Lower lobe of right lung (tissue), 2 donors: Measurements from ENCODE around the gene ACOXL. TPM values are rescaled to one million over a fixed set of nuclear protein-coding genes. Genes with fewer than 3 reads are reported as not detected.
A peak's percentile ranks its signal among the peaks of the same experiment; 100 is the strongest.

ENCODE experiments used
- ATAC-seq, 2 donors: fragments of 200-7000 bp; cut with Tn5 transposase; one replicate each; pipeline ENCODE4 v1.9.1; 2020 to 2022; ENCODE audit warnings: mild to moderate bottlenecking in 2 of 2, moderate library complexity in 2 of 2
- DNase-seq: peaks from one replicate; pipeline ENCODE4 v3.0.0-alpha.2; 2020
- H3K27ac ChIP-seq: fragments of 200-600 bp; one replicate; pipeline ENCODE4 v1.8.0; 2022
- H3K27me3 ChIP-seq: fragments of 200-600 bp; one replicate; pipeline ENCODE4 v1.8.0; 2022; ENCODE audit warnings: low read depth
- H3K36me3 ChIP-seq: fragments of 200-600 bp; one replicate; pipeline ENCODE4 v1.8.0; 2022; ENCODE audit warnings: mild to moderate bottlenecking
- H3K4me1 ChIP-seq: fragments of 200-600 bp; one replicate; pipeline ENCODE4 v1.8.0; 2022
- H3K4me3 ChIP-seq: fragments of 200-600 bp; one replicate; pipeline ENCODE4 v1.8.0; 2022; ENCODE audit warnings: mild to moderate bottlenecking
- H3K9me3 ChIP-seq: fragments of 200-600 bp; one replicate; pipeline ENCODE4 v1.8.0; 2022
- CTCF ChIP-seq: fragments of 200-600 bp; IDR thresholded peaks from one replicate; pipeline ENCODE4 v1.8.0; 2022; ENCODE audit warnings: antibody characterized with exemption, mild to moderate bottlenecking
- intact Hi-C: fragments of 100-400 bp; cut with DNase I; formaldehyde crosslinking; loops from one replicate; pipeline ENCODE4 v1.11.0; 2022
- total RNA-seq: library from RNA; stranded (reverse); fragmentation: NEBNext Ultra II Directional; extraction: Animal tissue kit (Norgen Biotek cat#: 25700); gene quantifications from one replicate; pipeline ENCODE4 v1.2.1, GENCODE V29; 2021
- donor health status: DM: no; HTN: yes; CAD: no; lungs with severe emphysema.

ACOXL gene
- total RNA-seq, 1 donor from 2014 or later = 38.5 TPM

- Histone ChIP-seq H3K27me3 (no peaks in the 10 kb centered on the region), H3K4me3 (no peak overlapping the region), H3K4me1 (no peaks in the 10 kb centered on the region), H3K9me3 (no peaks in the 10 kb centered on the region), H3K36me3 (no peaks in the 10 kb centered on the region), H3K27ac (no peak overlapping the region)
- no peak for DNase-seq
- no peak for TF ChIP-seq CTCF
- intact Hi-C loops = no loop called here
- no peak for ATAC-seq
Measured at GRCh38 chr2:111058264-111058663, 325.9 kb downstream of the ACOXL start.

GRCh38 chr2:111061191-111061590 lies 328.8 kb downstream of the ACOXL start:
- Histone ChIP-seq H3K4me1 (no peaks in the 10 kb centered on the region), H3K4me3 (no peak overlapping the region), H3K27me3 (no peaks in the 10 kb centered on the region), H3K9me3 (no peaks in the 10 kb centered on the region), H3K36me3 (no peaks in the 10 kb centered on the region), H3K27ac (no peak overlapping the region)
- no peak for DNase-seq
- no peak for ATAC-seq
- TF ChIP-seq CTCF = no peak
- intact Hi-C loops = no loop called here

GRCh38 chr2:111062417-111062816 lies 330.0 kb downstream of the ACOXL start:
- DNase-seq (no peak), ATAC-seq (no peak)
- no peaks in the 10 kb centered on the region for H3K4me1 ChIP-seq
- no peaks in the 10 kb centered on the region for H3K36me3 ChIP-seq
- no peak for TF ChIP-seq CTCF
- H3K4me3 ChIP-seq = no peak overlapping the region
- intact Hi-C loops = no loop called here
- H3K9me3 ChIP-seq = no peaks in the 10 kb centered on the region
- no peaks in the 10 kb centered on the region for H3K27me3 ChIP-seq
- H3K27ac ChIP-seq = no peak overlapping the region

GRCh38 chr2:111066062-111066593 lies 333.8 kb downstream of the ACOXL start:
- H3K4me1 ChIP-seq = peaks cover under 1% of the 10 kb centered on the region
- DNase-seq (no peak), ATAC-seq (no peak)
- H3K4me3 ChIP-seq = no peak overlapping the region
- H3K27ac ChIP-seq = no peak overlapping the region
- no peak for TF ChIP-seq CTCF
- intact Hi-C loops = no loop called here
- H3K27me3 ChIP-seq = no peaks in the 10 kb centered on the region
- H3K36me3 ChIP-seq = no peaks in the 10 kb centered on the region
- H3K9me3 ChIP-seq = no peaks in the 10 kb centered on the region

GRCh38 chr2:111068435-111069058 lies 336.2 kb downstream of the ACOXL start:
- no peaks in the 10 kb centered on the region for H3K36me3 ChIP-seq
- H3K27ac ChIP-seq = no peak overlapping the region
- no peak for TF ChIP-seq CTCF
- H3K27me3 ChIP-seq = no peaks in the 10 kb centered on the region
- DNase-seq (no peak), ATAC-seq (peak; percentile 52 to 63)
- no peaks in the 10 kb centered on the region for H3K9me3 ChIP-seq
- peaks cover 17% of the 10 kb centered on the region for H3K4me1 ChIP-seq
- intact Hi-C loops = no loop called here
- no peak overlapping the region for H3K4me3 ChIP-seq
